HepG2 (cell line): ENCODE measurements around the gene OIT3.

Experiments used
- ESRRA ChIP-seq: sonication (generic); formaldehyde crosslinking; IDR thresholded peaks from 2 replicates; pipeline ENCODE4 v1.5.1; 2020; ENCODE audit warnings: mild to moderate bottlenecking, low read depth, missing genetic modification reagents
- HMG20A ChIP-seq: IDR thresholded peaks from 2 replicates; pipeline ENCODE4 v1.6.1; 2016; ENCODE audit warnings: borderline replicate concordance
- NFYC ChIP-seq: IDR thresholded peaks from 2 replicates; pipeline ENCODE4 v1.6.1; 2016; ENCODE audit warnings: missing genetic modification reagents, missing compliant biosample characterization
- POLR2A ChIP-seq, 2 experiments: IDR thresholded peaks; 2 replicates each; pipeline ENCODE4 v1.6.1; 2011; ENCODE audit warnings: low read depth in 2 of 2, low read length in 2 of 2, mild to moderate bottlenecking in 1 of 2, moderate library complexity in 1 of 2; ENCODE audit not compliant: insufficient read depth in 1 of 2
- RFXANK ChIP-seq: IDR thresholded peaks from 2 replicates; pipeline ENCODE4 v1.6.1; 2016
- SALL2 ChIP-seq: sonication (generic); formaldehyde crosslinking; IDR thresholded peaks from 2 replicates; pipeline ENCODE4 v1.8.1; 2023; ENCODE audit warnings: mild to moderate bottlenecking, missing genetic modification reagents, inconsistent platforms
- SMC3 ChIP-seq: IDR thresholded peaks from 2 replicates; pipeline ENCODE4 v1.6.1; 2011; ENCODE audit warnings: low read length, improper control_type of control experiment
- SYNCRIP ChIP-seq: fragments of 200-400 bp; formaldehyde crosslinking; IDR thresholded peaks from 2 replicates; pipeline ENCODE4 v1.6.1; 2018; ENCODE audit warnings: mild to moderate bottlenecking, low read depth, low read length; ENCODE audit not compliant: insufficient read depth
- ZNF331 ChIP-seq: sonication (generic); formaldehyde crosslinking; IDR thresholded peaks from 2 replicates; pipeline ENCODE4 v1.4.0; 2020; ENCODE audit warnings: missing genetic modification reagents
- ZNF724P ChIP-seq: sonication (generic); formaldehyde crosslinking; IDR thresholded peaks from 2 replicates; pipeline ENCODE4 v1.8.0; 2022; ENCODE audit warnings: missing genetic modification reagents, borderline replicate concordance
- ZNF839 ChIP-seq: sonication (generic); formaldehyde crosslinking; IDR thresholded peaks from 2 replicates; pipeline ENCODE4 v1.4.0; 2020; ENCODE audit warnings: missing genetic modification reagents, mild to moderate bottlenecking, borderline replicate concordance
- ZNF891 ChIP-seq: sonication (generic); formaldehyde crosslinking; IDR thresholded peaks from 2 replicates; pipeline ENCODE4 v1.5.0; 2020; ENCODE audit warnings: mild to moderate bottlenecking, missing genetic modification reagents
- TF ChIP-seq, protein P1 (sequence below): sonication (generic); formaldehyde crosslinking; IDR thresholded peaks from 2 replicates; pipeline ENCODE4 v1.5.0; 2020; ENCODE audit warnings: mild to moderate bottlenecking, missing genetic modification reagents, moderate library complexity
- TF ChIP-seq, protein P2 (sequence below): sonication (generic); formaldehyde crosslinking; IDR thresholded peaks from 2 replicates; pipeline ENCODE4 v1.5.1; 2020; ENCODE audit warnings: missing genetic modification reagents, mild to moderate bottlenecking, borderline replicate concordance

DNA sequence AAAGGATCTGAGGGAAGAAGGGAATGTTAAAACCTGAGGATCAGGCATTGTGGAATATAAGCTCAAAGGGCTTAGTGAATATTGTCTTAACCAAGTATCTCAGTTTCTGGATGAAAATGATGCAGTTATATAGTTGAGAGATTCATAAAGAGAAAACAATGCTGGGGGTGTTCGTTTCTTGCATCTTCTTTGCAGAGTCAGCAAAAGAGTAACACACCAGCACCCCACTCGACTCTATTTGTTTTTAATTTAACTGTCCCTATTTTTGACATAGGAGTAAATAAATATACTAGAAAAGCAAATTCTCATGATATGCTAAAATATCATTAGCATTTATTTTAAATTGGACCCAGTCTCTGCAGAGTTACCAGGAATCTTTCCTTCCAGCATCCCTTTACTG lies 7.6 kb upstream of the OIT3 start:
- TF ChIP-seq ZNF891 (CRISPR knock-in tag) (no peak), RFXANK (CRISPR knock-in tag) (no peak), ZNF724P (CRISPR knock-in tag) (no peak), SYNCRIP (no peak), SMC3 (no peak), ZNF839 (CRISPR knock-in tag) (no peak), ZNF331 (no peak), HMG20A (CRISPR knock-in tag) (no peak), SALL2 (CRISPR knock-in tag) (no peak), ESRRA (no peak), NFYC (no peak), POLR2A (IDR thresholded peaks at IDR 0.05; ENCODE audit: insufficient read depth in 1 of 2, low read depth in 2 of 2, low read length in 2 of 2) (no peak)
- TF ChIP-seq, protein P1, sequence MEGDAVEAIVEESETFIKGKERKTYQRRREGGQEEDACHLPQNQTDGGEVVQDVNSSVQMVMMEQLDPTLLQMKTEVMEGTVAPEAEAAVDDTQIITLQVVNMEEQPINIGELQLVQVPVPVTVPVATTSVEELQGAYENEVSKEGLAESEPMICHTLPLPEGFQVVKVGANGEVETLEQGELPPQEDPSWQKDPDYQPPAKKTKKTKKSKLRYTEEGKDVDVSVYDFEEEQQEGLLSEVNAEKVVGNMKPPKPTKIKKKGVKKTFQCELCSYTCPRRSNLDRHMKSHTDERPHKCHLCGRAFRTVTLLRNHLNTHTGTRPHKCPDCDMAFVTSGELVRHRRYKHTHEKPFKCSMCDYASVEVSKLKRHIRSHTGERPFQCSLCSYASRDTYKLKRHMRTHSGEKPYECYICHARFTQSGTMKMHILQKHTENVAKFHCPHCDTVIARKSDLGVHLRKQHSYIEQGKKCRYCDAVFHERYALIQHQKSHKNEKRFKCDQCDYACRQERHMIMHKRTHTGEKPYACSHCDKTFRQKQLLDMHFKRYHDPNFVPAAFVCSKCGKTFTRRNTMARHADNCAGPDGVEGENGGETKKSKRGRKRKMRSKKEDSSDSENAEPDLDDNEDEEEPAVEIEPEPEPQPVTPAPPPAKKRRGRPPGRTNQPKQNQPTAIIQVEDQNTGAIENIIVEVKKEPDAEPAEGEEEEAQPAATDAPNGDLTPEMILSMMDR: no peak
- TF ChIP-seq, protein P2, sequence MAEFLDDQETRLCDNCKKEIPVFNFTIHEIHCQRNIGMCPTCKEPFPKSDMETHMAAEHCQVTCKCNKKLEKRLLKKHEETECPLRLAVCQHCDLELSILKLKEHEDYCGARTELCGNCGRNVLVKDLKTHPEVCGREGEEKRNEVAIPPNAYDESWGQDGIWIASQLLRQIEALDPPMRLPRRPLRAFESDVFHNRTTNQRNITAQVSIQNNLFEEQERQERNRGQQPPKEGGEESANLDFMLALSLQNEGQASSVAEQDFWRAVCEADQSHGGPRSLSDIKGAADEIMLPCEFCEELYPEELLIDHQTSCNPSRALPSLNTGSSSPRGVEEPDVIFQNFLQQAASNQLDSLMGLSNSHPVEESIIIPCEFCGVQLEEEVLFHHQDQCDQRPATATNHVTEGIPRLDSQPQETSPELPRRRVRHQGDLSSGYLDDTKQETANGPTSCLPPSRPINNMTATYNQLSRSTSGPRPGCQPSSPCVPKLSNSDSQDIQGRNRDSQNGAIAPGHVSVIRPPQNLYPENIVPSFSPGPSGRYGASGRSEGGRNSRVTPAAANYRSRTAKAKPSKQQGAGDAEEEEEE (CRISPR knock-in tag): no peak
